ENCODE data around the gene CKAP2L. TPM values are rescaled to one million over a fixed set of nuclear protein-coding genes. Genes with fewer than 3 reads are reported as not detected.

CKAP2L gene
- total RNA-seq, 2 donors from 2014 or later = 31.4 to 35.8 TPM

- H3K36me3 Mint-ChIP-seq (ENCODE audit: low read depth) = no peaks in the 10 kb centered on the region
- no peak overlapping the region for H3K27ac Mint-ChIP-seq
- peaks cover 38% of the 10 kb centered on the region for H3K4me1 Mint-ChIP-seq
- no peak overlapping the region for H3K4me3 Mint-ChIP-seq
- ATAC-seq (replicated peaks) = no peak
- peaks cover 6% of the 10 kb centered on the region for H3K9me3 Mint-ChIP-seq
- H3K27me3 Mint-ChIP-seq = peaks cover 5% of the 10 kb centered on the region
Observed at GRCh38 chr2:112796486-112796885, 32.1 kb upstream of the CKAP2L start.

GRCh38 chr2:112795774-112796173, 31.4 kb upstream of the CKAP2L start:
- H3K9me3 Mint-ChIP-seq = peaks cover 6% of the 10 kb centered on the region
- H3K36me3 Mint-ChIP-seq (ENCODE audit: low read depth) = no peaks in the 10 kb centered on the region
- peaks cover 38% of the 10 kb centered on the region for H3K4me1 Mint-ChIP-seq
- H3K4me3 Mint-ChIP-seq = no peak overlapping the region
- no peak overlapping the region for H3K27ac Mint-ChIP-seq
- no peak for ATAC-seq (replicated peaks)
- H3K27me3 Mint-ChIP-seq = peaks cover 5% of the 10 kb centered on the region

- H3K4me1 Mint-ChIP-seq = peaks cover 37% of the 10 kb centered on the region
- no peaks in the 10 kb centered on the region for H3K36me3 Mint-ChIP-seq (ENCODE audit: low read depth)
- H3K27ac Mint-ChIP-seq = no peak overlapping the region
- H3K27me3 Mint-ChIP-seq = peaks cover 5% of the 10 kb centered on the region
- H3K4me3 Mint-ChIP-seq = no peak overlapping the region
- ATAC-seq (replicated peaks) = no peak
- H3K9me3 Mint-ChIP-seq = peaks cover 9% of the 10 kb centered on the region
Observed at GRCh38 chr2:112794841-112795240, 30.4 kb upstream of the CKAP2L start.

- H3K9me3 Mint-ChIP-seq = peaks cover 9% of the 10 kb centered on the region
- H3K4me1 Mint-ChIP-seq = peaks cover 33% of the 10 kb centered on the region
- peaks cover 5% of the 10 kb centered on the region for H3K27me3 Mint-ChIP-seq
- H3K36me3 Mint-ChIP-seq (ENCODE audit: low read depth) = no peaks in the 10 kb centered on the region
- peak overlapping the region; percentile 58 for H3K4me3 Mint-ChIP-seq
- H3K27ac Mint-ChIP-seq = peak overlapping the region; percentile 88
- ATAC-seq (replicated peaks) = peak; percentile 87
Observed at GRCh38 chr2:112794131-112794733, 29.8 kb upstream of the CKAP2L start.

GRCh38 chr2:112793449-112793978, 29.1 kb upstream of the CKAP2L start:
- Mint-ChIP-seq H3K27me3 (peaks cover 5% of the 10 kb centered on the region), H3K27ac (peak overlapping the region; percentile 88), H3K4me3 (peak overlapping the region; percentile 58), H3K9me3 (peaks cover 9% of the 10 kb centered on the region), H3K4me1 (peaks cover 28% of the 10 kb centered on the region), H3K36me3 (ENCODE audit: low read depth) (no peaks in the 10 kb centered on the region)
- ATAC-seq (replicated peaks) = peak; percentile 78

GRCh38 chr2:112792419-112792818, 28.0 kb upstream of the CKAP2L start:
- ATAC-seq (replicated peaks) = no peak
- peaks cover 9% of the 10 kb centered on the region for H3K9me3 Mint-ChIP-seq
- peaks cover 3% of the 10 kb centered on the region for H3K27me3 Mint-ChIP-seq
- H3K4me3 Mint-ChIP-seq = no peak overlapping the region
- peaks cover 25% of the 10 kb centered on the region for H3K4me1 Mint-ChIP-seq
- H3K27ac Mint-ChIP-seq = no peak overlapping the region
- H3K36me3 Mint-ChIP-seq (ENCODE audit: low read depth) = no peaks in the 10 kb centered on the region

GRCh38 chr2:112791693-112792230, 27.4 kb upstream of the CKAP2L start:
- Mint-ChIP-seq H3K36me3 (ENCODE audit: low read depth) (no peaks in the 10 kb centered on the region), H3K27ac (no peak overlapping the region), H3K4me1 (peaks cover 25% of the 10 kb centered on the region), H3K4me3 (no peak overlapping the region), H3K9me3 (peaks cover 9% of the 10 kb centered on the region), H3K27me3 (peaks cover 3% of the 10 kb centered on the region)
- no peak for ATAC-seq (replicated peaks)

GRCh38 chr2:112791019-112791418, 26.6 kb upstream of the CKAP2L start:
- ATAC-seq (replicated peaks) = no peak
- Mint-ChIP-seq H3K4me1 (peaks cover 29% of the 10 kb centered on the region), H3K36me3 (ENCODE audit: low read depth) (no peaks in the 10 kb centered on the region), H3K9me3 (peaks cover 9% of the 10 kb centered on the region), H3K27ac (no peak overlapping the region), H3K4me3 (no peak overlapping the region), H3K27me3 (peaks cover 4% of the 10 kb centered on the region)

GRCh38 chr2:112790305-112790704, 25.9 kb upstream of the CKAP2L start:
- Mint-ChIP-seq H3K4me1 (peaks cover 24% of the 10 kb centered on the region), H3K4me3 (no peak overlapping the region), H3K27me3 (peaks cover 4% of the 10 kb centered on the region), H3K9me3 (peaks cover 9% of the 10 kb centered on the region), H3K36me3 (ENCODE audit: low read depth) (no peaks in the 10 kb centered on the region), H3K27ac (no peak overlapping the region)
- ATAC-seq (replicated peaks) = no peak

GRCh38 chr2:112789186-112789585, 24.8 kb upstream of the CKAP2L start:
- ATAC-seq (replicated peaks) = no peak
- no peak overlapping the region for H3K27ac Mint-ChIP-seq
- H3K9me3 Mint-ChIP-seq = peaks cover 9% of the 10 kb centered on the region
- H3K27me3 Mint-ChIP-seq = peaks cover 10% of the 10 kb centered on the region
- H3K4me1 Mint-ChIP-seq = peaks cover 28% of the 10 kb centered on the region
- H3K36me3 Mint-ChIP-seq (ENCODE audit: low read depth) = no peaks in the 10 kb centered on the region
- H3K4me3 Mint-ChIP-seq = no peak overlapping the region

GRCh38 chr2:112788653-112789052, 24.2 kb upstream of the CKAP2L start:
- Mint-ChIP-seq H3K4me3 (no peak overlapping the region), H3K36me3 (ENCODE audit: low read depth) (peaks cover 4% of the 10 kb centered on the region), H3K4me1 (peaks cover 26% of the 10 kb centered on the region), H3K27ac (no peak overlapping the region), H3K9me3 (peaks cover 9% of the 10 kb centered on the region), H3K27me3 (peaks cover 15% of the 10 kb centered on the region)
- ATAC-seq (replicated peaks) = no peak

- H3K36me3 Mint-ChIP-seq (ENCODE audit: low read depth) = peaks cover 12% of the 10 kb centered on the region
- ATAC-seq (replicated peaks) = no peak
- H3K9me3 Mint-ChIP-seq = peaks cover 3% of the 10 kb centered on the region
- peaks cover 15% of the 10 kb centered on the region for H3K27me3 Mint-ChIP-seq
- H3K4me1 Mint-ChIP-seq = peaks cover 18% of the 10 kb centered on the region
- no peak overlapping the region for H3K27ac Mint-ChIP-seq
- H3K4me3 Mint-ChIP-seq = no peak overlapping the region
Observed at GRCh38 chr2:112787729-112788393, 23.5 kb upstream of the CKAP2L start.

GRCh38 chr2:112787294-112787693, 22.9 kb upstream of the CKAP2L start:
- peaks cover 3% of the 10 kb centered on the region for H3K9me3 Mint-ChIP-seq
- no peak overlapping the region for H3K4me3 Mint-ChIP-seq
- H3K4me1 Mint-ChIP-seq = peaks cover 16% of the 10 kb centered on the region
- no peak overlapping the region for H3K27ac Mint-ChIP-seq
- peaks cover 17% of the 10 kb centered on the region for H3K36me3 Mint-ChIP-seq (ENCODE audit: low read depth)
- no peak for ATAC-seq (replicated peaks)
- H3K27me3 Mint-ChIP-seq = peaks cover 15% of the 10 kb centered on the region

GRCh38 chr2:112784199-112785189, 20.1 kb upstream of the CKAP2L start, which contains the start of gene IL1A:
IL1A (minus strand) TSS chr2:112784493; CDS start chr2:112783770, 723 bp downstream.
- peak; percentile 88 for ATAC-seq (replicated peaks)
- H3K36me3 Mint-ChIP-seq (ENCODE audit: low read depth) = peaks cover 29% of the 10 kb centered on the region
- H3K9me3 Mint-ChIP-seq = no peaks in the 10 kb centered on the region
- peak within 1 kb of the TSS; percentile 77 for H3K27ac Mint-ChIP-seq
- peaks cover 15% of the 10 kb centered on the region for H3K27me3 Mint-ChIP-seq
- peak within 1 kb of the TSS; percentile 70 for H3K4me3 Mint-ChIP-seq
- H3K4me1 Mint-ChIP-seq = peaks cover 13% of the 10 kb centered on the region

All from activated T-helper 17 cell treated with anti-CD3 and anti-CD28 coated beads, Interleukin-2, amount 50 U/mL, for 72 hours (primary cell).